G401.6 (cell line): ENCODE data around the gene HMGB4.

Experiments
- FAIRE-seq: peaks from 2 replicates; lab custom pipeline; 2012; peaks lifted over from hg19 to GRCh38; lab: Jason Lieb, UNC

HMGB4 gene

GRCh38 chr1:33898406-33898805 lies 34.5 kb downstream of the HMGB4 start:
- FAIRE-seq: no peak

- FAIRE-seq: no peak
Measured at GRCh38 chr1:33898881-33899280, 35.0 kb downstream of the HMGB4 start.

- FAIRE-seq: no peak
Measured at GRCh38 chr1:33899746-33900145, 35.9 kb downstream of the HMGB4 start.

GRCh38 chr1:33902486-33903209 lies 38.8 kb downstream of the HMGB4 start:
- no peak for FAIRE-seq

- no peak for FAIRE-seq
Measured at GRCh38 chr1:33903210-33903589, 39.3 kb downstream of the HMGB4 start.

GRCh38 chr1:33905241-33905640 lies 41.4 kb downstream of the HMGB4 start:
- FAIRE-seq: no peak

GRCh38 chr1:33906156-33906555 lies 42.3 kb downstream of the HMGB4 start:
- FAIRE-seq: no peak

GRCh38 chr1:33908324-33908956 lies 44.6 kb downstream of the HMGB4 start:
- FAIRE-seq: no peak
